SK-N-SH treated with all-trans-retinoic acid at 6 μM for 48 hours (cell line): ENCODE measurements around the gene PCAT6.

Source experiments
- ATAC-seq: fragments of 200-7000 bp; cut with Tn5 transposase; 3 replicates; pipeline ENCODE4 v1.9.1; 2020; ENCODE audit warnings: mild to moderate bottlenecking, moderate library complexity
- CSDC2 ChIP-seq: fragments of 250-450 bp; sonication (Bioruptor Pico); IDR thresholded peaks from 2 replicates; pipeline ENCODE4 v1.5.0; 2020; ENCODE audit warnings: mild to moderate bottlenecking, moderate library complexity
- ISL1 ChIP-seq: fragments of 250-450 bp; sonication (Bioruptor Pico); IDR thresholded peaks from 2 replicates; pipeline ENCODE4 v2.1.2; 2022; ENCODE audit warnings: mild to moderate bottlenecking, moderate library complexity
- OSR1 ChIP-seq: fragments of 250-450 bp; sonication (Bioruptor Pico); IDR thresholded peaks from 2 replicates; pipeline ENCODE4 v1.8.0; 2022; ENCODE audit warnings: moderate library complexity, mild to moderate bottlenecking, inconsistent platforms
- PPARA ChIP-seq: fragments of 250-450 bp; sonication (Bioruptor Pico); IDR thresholded peaks from 2 replicates; pipeline ENCODE4 v1.5.0; 2020; ENCODE audit warnings: mild to moderate bottlenecking, borderline replicate concordance
- RARB ChIP-seq: fragments of 250-450 bp; sonication (Bioruptor Pico); IDR thresholded peaks from 2 replicates; pipeline ENCODE4 v1.8.0; 2021; ENCODE audit warnings: mild to moderate bottlenecking, moderate library complexity
- SNAI2 ChIP-seq: fragments of 250-450 bp; sonication (Bioruptor Pico); IDR thresholded peaks from 2 replicates; pipeline ENCODE4 v1.5.0; 2020; ENCODE audit warnings: mild to moderate bottlenecking, moderate library complexity
- TOX ChIP-seq: fragments of 250-450 bp; sonication (Bioruptor Pico); IDR thresholded peaks from 2 replicates; pipeline ENCODE4 v1.8.0; 2021; ENCODE audit warnings: mild to moderate bottlenecking, moderate library complexity, borderline replicate concordance
- ZFP3 ChIP-seq: fragments of 250-450 bp; sonication (Bioruptor Pico); IDR thresholded peaks from 2 replicates; pipeline ENCODE4 v1.5.0; 2020; ENCODE audit warnings: mild to moderate bottlenecking, moderate library complexity
- ZFP30 ChIP-seq: fragments of 450-650 bp; formaldehyde crosslinking; IDR thresholded peaks from 2 replicates; pipeline ENCODE4 v1.5.0; 2022; ENCODE audit warnings: mild to moderate bottlenecking, moderate library complexity
- ZNF565 ChIP-seq: fragments of 450-650 bp; formaldehyde crosslinking; conservative IDR thresholded peaks from 2 replicates; pipeline ENCODE4 v1.5.0; 2020; ENCODE audit warnings: low read depth, mild to moderate bottlenecking, moderate library complexity
- ZNF70 ChIP-seq: fragments of 450-650 bp; formaldehyde crosslinking; IDR thresholded peaks from 2 replicates; pipeline ENCODE4 v1.5.0; 2020; ENCODE audit warnings: mild to moderate bottlenecking, moderate library complexity
- ZNF8 ChIP-seq: fragments of 450-650 bp; formaldehyde crosslinking; IDR thresholded peaks from 2 replicates; pipeline ENCODE4 v1.5.0; 2020; ENCODE audit warnings: mild to moderate bottlenecking, moderate library complexity
- TF ChIP-seq, protein P1 (sequence below): fragments of 250-450 bp; sonication (Bioruptor Pico); IDR thresholded peaks from 2 replicates; pipeline ENCODE4 v1.8.0; 2020; ENCODE audit warnings: mild to moderate bottlenecking, moderate library complexity, borderline replicate concordance
- TF ChIP-seq, protein P2 (sequence below): fragments of 250-450 bp; sonication (Bioruptor Pico); IDR thresholded peaks from 2 replicates; pipeline ENCODE4 v1.5.0; 2020; ENCODE audit warnings: mild to moderate bottlenecking, moderate library complexity
- TF ChIP-seq, protein P3 (sequence below): fragments of 250-450 bp; sonication (Bioruptor Pico); IDR thresholded peaks from 2 replicates; pipeline ENCODE4 v1.5.1; 2020; ENCODE audit warnings: low read depth, mild to moderate bottlenecking, moderate library complexity
- TF ChIP-seq, protein P4 (sequence below): fragments of 250-450 bp; sonication (Bioruptor Pico); IDR thresholded peaks from 2 replicates; pipeline ENCODE4 v1.5.1; 2021; ENCODE audit warnings: mild to moderate bottlenecking, moderate library complexity
- TF ChIP-seq, protein P5 (sequence below): fragments of 250-450 bp; sonication (Bioruptor Pico); IDR thresholded peaks from 2 replicates; pipeline ENCODE4 v1.8.0; 2021; ENCODE audit warnings: low read depth, mild to moderate bottlenecking, moderate library complexity, borderline replicate concordance

The PCAT6 gene

DNA sequence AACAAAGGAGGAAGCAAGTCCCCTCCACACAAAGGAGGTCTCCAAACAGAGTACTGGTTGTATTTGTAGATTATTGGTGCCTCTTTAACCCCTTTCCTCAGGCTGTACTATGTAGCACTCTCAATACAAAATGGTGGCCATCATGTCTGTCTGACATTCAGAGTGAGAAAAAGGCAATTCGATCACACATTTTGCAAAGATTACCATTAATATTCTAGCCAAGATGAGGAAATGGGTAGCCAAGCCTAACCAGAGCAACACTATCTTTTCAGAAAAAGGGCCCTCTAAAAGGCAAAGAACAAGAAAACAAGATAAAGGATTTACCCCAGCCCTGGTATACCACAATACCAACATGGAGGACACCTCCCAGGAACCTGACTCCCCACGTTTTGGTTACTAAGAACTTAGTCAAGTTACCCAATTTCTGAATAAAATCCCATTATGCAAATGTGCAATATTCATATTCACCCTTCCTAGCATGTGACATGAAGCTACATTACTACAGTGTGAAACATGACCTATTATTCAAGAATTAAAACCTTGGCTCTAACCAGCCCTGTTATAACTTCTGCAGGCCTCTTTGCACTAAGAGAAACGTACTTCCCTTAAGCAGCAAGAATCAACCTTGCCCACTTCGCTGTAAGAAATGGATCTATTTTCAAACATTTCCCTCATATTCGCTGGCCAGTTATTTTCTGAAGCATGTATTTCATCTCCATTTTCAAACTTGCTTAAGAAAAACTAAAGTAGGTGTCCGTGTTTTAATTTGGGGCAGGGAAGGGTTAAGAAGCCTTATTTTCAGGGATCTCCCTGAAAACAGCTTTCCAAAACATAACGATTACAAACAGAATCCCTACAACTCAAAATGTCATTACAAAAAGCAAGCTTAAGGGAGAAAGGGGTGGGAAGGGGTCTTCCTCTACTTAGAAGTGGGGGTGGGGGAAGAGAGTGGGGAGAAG, 4.6 kb upstream of the PCAT6 start:
- TF ChIP-seq TOX (CRISPR knock-in tag) (0 out of 2 replicates have a peak, but pooled peaks have one; percentile 5), RARB (no peak)
- no peak for ATAC-seq

DNA sequence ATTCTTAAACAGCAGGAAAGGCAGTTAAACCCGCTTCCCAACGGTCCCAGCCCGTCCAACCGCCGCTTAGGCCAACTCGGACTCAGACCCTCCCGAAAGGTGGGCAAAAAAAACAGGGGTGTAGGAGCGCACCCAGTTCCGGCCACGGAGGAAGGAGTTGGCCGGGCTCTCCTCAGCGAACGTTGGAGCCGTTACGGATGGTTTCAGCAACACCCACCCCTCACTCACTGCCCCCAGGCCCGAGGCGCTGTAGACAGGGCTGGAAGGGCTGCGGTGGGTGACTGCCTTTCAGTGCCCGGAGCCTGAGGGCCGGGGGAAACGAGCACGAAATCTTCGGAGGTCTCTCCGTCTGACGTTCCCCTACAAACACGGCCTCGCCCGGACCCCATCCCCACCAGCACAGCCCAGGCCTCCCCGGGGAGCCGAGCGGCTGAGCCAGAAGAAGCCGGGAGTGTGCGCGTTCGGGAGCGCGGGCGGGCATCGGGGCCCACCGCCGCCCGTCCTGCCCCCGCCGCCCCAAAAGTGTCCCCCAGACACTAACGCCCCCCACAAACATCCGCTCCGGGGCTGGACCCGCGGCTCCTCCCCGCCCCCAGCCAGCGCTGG, 3.8 kb upstream of the PCAT6 start:
- no peak for TF ChIP-seq ZFP3 (CRISPR knock-in tag)
- peak; percentile 17 for ATAC-seq

DNA sequence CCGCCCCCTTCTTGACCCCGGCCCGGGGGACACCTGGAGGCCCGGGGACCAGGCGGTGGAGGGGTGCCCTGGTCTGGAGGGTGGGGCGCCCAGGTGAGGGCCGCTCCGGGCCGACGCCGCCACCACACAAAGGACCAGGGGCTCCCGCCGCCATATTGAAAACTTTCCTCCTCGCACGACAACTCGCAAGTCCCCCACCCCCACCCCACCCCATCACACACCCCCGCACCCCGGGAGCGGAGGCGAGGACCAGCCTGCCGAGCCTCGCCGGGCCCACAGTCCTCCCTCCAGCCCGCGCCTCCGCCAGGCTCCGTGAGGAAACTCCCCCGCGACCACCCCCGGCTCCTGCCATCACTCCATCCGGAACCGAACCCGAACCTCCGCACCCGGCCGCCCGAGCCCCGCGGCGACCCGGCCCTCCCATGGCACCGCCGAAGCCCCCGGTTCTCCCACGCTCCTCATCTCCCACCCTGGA, 3.3 kb upstream of the PCAT6 start:
- peak; percentile 25 for ATAC-seq
- TF ChIP-seq SNAI2 (CRISPR knock-in tag) (no peak), ZNF8 (no peak), ZNF565 (CRISPR knock-in tag) (no peak), PPARA (CRISPR knock-in tag) (no peak), ZNF70 (CRISPR knock-in tag) (no peak), ZFP30 (no peak), ISL1 (CRISPR knock-in tag) (no peak), ZFP3 (CRISPR knock-in tag) (no peak), TOX (CRISPR knock-in tag) (no peak), RARB (no peak), CSDC2 (CRISPR knock-in tag) (no peak), OSR1 (CRISPR knock-in tag) (no peak)
- TF ChIP-seq, protein P1, sequence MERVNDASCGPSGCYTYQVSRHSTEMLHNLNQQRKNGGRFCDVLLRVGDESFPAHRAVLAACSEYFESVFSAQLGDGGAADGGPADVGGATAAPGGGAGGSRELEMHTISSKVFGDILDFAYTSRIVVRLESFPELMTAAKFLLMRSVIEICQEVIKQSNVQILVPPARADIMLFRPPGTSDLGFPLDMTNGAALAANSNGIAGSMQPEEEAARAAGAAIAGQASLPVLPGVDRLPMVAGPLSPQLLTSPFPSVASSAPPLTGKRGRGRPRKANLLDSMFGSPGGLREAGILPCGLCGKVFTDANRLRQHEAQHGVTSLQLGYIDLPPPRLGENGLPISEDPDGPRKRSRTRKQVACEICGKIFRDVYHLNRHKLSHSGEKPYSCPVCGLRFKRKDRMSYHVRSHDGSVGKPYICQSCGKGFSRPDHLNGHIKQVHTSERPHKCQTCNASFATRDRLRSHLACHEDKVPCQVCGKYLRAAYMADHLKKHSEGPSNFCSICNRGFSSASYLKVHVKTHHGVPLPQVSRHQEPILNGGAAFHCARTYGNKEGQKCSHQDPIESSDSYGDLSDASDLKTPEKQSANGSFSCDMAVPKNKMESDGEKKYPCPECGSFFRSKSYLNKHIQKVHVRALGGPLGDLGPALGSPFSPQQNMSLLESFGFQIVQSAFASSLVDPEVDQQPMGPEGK (CRISPR knock-in tag) = no peak
- TF ChIP-seq, protein P2, sequence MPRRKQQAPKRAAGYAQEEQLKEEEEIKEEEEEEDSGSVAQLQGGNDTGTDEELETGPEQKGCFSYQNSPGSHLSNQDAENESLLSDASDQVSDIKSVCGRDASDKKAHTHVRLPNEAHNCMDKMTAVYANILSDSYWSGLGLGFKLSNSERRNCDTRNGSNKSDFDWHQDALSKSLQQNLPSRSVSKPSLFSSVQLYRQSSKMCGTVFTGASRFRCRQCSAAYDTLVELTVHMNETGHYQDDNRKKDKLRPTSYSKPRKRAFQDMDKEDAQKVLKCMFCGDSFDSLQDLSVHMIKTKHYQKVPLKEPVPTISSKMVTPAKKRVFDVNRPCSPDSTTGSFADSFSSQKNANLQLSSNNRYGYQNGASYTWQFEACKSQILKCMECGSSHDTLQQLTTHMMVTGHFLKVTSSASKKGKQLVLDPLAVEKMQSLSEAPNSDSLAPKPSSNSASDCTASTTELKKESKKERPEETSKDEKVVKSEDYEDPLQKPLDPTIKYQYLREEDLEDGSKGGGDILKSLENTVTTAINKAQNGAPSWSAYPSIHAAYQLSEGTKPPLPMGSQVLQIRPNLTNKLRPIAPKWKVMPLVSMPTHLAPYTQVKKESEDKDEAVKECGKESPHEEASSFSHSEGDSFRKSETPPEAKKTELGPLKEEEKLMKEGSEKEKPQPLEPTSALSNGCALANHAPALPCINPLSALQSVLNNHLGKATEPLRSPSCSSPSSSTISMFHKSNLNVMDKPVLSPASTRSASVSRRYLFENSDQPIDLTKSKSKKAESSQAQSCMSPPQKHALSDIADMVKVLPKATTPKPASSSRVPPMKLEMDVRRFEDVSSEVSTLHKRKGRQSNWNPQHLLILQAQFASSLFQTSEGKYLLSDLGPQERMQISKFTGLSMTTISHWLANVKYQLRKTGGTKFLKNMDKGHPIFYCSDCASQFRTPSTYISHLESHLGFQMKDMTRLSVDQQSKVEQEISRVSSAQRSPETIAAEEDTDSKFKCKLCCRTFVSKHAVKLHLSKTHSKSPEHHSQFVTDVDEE (CRISPR knock-in tag) = no peak
- TF ChIP-seq, protein P3, sequence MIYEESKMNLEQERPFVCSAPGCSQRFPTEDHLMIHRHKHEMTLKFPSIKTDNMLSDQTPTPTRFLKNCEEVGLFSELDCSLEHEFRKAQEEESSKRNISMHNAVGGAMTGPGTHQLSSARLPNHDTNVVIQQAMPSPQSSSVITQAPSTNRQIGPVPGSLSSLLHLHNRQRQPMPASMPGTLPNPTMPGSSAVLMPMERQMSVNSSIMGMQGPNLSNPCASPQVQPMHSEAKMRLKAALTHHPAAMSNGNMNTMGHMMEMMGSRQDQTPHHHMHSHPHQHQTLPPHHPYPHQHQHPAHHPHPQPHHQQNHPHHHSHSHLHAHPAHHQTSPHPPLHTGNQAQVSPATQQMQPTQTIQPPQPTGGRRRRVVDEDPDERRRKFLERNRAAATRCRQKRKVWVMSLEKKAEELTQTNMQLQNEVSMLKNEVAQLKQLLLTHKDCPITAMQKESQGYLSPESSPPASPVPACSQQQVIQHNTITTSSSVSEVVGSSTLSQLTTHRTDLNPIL = no peak
- TF ChIP-seq, protein P4, sequence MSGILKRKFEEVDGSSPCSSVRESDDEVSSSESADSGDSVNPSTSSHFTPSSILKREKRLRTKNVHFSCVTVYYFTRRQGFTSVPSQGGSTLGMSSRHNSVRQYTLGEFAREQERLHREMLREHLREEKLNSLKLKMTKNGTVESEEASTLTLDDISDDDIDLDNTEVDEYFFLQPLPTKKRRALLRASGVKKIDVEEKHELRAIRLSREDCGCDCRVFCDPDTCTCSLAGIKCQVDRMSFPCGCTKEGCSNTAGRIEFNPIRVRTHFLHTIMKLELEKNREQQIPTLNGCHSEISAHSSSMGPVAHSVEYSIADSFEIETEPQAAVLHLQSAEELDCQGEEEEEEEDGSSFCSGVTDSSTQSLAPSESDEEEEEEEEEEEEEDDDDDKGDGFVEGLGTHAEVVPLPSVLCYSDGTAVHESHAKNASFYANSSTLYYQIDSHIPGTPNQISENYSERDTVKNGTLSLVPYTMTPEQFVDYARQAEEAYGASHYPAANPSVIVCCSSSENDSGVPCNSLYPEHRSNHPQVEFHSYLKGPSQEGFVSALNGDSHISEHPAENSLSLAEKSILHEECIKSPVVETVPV = no peak

DNA sequence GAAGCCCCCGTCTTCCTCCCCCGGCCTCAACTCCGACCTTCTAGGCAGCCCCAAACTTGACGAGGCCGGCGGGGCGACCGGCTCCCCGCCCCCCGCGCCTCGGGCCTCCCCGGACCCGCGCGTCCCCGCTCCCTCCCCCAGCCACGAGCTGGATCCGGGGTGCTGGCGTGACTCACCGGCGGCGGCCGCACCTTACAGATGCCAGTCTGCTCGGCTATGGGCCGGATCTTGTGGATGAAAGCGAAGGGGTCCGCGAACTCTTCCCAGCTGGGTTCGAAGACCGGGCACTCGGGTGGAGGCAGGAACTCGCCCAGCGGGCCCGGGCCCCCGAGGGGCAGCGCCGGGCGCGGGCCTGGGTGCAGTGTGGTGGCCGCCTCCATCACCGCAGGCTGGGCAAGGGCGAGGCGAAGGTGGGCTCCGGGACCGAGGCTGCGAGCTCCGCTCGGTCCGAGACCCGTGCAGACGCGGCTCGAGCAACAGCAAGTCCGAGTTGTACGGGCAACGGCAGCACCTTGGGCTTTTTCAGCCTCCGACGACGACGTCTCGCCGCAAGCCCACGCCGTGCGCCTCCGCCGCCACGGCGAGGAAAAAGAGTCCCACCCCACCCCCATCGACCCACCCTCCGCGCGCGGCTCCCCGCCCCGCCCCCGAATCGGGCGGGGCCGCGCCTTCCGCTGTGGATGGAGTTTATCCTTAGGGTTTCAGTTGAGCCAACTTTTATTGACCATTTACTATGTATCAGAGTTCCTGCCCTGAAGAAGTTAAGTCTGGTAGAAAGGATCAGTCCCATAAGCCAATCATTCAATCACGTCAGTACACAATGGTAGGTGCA, 2.6 kb upstream of the PCAT6 start, which contains the start of gene KDM5B:
KDM5B (minus strand) TSS at position 496 of the 832 bp plus-strand sequence; CDS start at position 380, 116 bp downstream.
- peak; percentile 35 for ATAC-seq
- TF ChIP-seq, protein P3 = no peak
- TF ChIP-seq ZNF565 (CRISPR knock-in tag) (no peak), ZFP3 (CRISPR knock-in tag) (no peak), OSR1 (CRISPR knock-in tag) (no peak)
- TF ChIP-seq, protein P1 (CRISPR knock-in tag) = no peak
- TF ChIP-seq, protein P4 = no peak
- TF ChIP-seq, protein P5, sequence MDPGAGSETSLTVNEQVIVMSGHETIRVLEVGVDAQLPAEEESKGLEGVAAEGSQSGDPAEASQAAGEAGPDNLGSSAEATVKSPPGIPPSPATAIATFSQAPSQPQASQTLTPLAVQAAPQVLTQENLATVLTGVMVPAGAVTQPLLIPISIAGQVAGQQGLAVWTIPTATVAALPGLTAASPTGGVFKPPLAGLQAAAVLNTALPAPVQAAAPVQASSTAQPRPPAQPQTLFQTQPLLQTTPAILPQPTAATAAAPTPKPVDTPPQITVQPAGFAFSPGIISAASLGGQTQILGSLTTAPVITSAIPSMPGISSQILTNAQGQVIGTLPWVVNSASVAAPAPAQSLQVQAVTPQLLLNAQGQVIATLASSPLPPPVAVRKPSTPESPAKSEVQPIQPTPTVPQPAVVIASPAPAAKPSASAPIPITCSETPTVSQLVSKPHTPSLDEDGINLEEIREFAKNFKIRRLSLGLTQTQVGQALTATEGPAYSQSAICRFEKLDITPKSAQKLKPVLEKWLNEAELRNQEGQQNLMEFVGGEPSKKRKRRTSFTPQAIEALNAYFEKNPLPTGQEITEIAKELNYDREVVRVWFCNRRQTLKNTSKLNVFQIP (CRISPR knock-in tag) = no peak
